Stomach (tissue), 4 donors: ENCODE results near the gene GRIK2.

Experiments
- EP300 ChIP-seq: sonication (generic); formaldehyde crosslinking; IDR thresholded peaks from one replicate; pipeline ENCODE4 v1.6.1; 2017; ENCODE audit warnings: antibody characterized with exemption
- POLR2A ChIP-seq, 4 donors: fragments of 450-650 bp; IDR thresholded peaks; one replicate each; pipeline ENCODE4 v1.6.1; 2016; ENCODE audit warnings: antibody characterized with exemption in 4 of 4, control low read depth in 2 of 4, mild to moderate bottlenecking in 1 of 4, moderate library complexity in 1 of 4
- POLR2AphosphoS5 ChIP-seq, 3 donors: sonication (generic); formaldehyde crosslinking; IDR thresholded peaks; one replicate each; pipeline ENCODE4 v1.6.1; 2016; ENCODE audit warnings: antibody characterized with exemption in 3 of 3
- TF ChIP-seq, protein P1 (sequence below), 7 experiments: fragments of 450-650 bp in 4 of 7; fragments of 200-600 bp in 3 of 7; sonication (generic) in 3 of 7; IDR thresholded peaks; one replicate each; pipeline ENCODE4 v1.5.1; 2016 to 2019; ENCODE audit warnings: antibody characterized with exemption in 7 of 7, control low read depth in 2 of 7, mild to moderate bottlenecking in 1 of 7

DNA sequence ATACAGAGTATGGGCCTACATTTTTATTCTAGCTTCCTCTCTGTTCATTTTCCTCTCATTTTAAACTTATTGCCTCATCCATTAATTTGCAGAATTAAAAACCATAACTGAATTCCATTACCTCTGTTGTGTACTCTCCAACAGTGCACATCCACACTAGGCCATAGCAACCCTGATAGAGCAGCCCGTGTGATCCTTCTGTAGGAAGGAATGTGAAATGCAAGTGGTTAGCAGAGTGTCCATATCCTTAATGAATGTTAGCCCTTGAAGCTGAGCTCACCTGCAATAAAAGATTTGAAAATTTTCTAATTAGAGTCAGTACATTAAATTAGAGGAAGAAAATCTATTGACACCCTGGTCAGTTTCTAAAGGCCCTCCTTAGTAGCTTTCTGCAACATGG, 6.5 kb upstream of the GRIK2 start:
- TF ChIP-seq, protein P1, sequence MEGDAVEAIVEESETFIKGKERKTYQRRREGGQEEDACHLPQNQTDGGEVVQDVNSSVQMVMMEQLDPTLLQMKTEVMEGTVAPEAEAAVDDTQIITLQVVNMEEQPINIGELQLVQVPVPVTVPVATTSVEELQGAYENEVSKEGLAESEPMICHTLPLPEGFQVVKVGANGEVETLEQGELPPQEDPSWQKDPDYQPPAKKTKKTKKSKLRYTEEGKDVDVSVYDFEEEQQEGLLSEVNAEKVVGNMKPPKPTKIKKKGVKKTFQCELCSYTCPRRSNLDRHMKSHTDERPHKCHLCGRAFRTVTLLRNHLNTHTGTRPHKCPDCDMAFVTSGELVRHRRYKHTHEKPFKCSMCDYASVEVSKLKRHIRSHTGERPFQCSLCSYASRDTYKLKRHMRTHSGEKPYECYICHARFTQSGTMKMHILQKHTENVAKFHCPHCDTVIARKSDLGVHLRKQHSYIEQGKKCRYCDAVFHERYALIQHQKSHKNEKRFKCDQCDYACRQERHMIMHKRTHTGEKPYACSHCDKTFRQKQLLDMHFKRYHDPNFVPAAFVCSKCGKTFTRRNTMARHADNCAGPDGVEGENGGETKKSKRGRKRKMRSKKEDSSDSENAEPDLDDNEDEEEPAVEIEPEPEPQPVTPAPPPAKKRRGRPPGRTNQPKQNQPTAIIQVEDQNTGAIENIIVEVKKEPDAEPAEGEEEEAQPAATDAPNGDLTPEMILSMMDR (IDR thresholded peaks at IDR 0.05) = no peak
- TF ChIP-seq POLR2AphosphoS5 (IDR thresholded peaks at IDR 0.05) (no peak), EP300 (no peak), POLR2A (IDR thresholded peaks at IDR 0.05) (no peak)
